Measurements from ENCODE around the gene COPRS. TPM values are rescaled to one million over a fixed set of nuclear protein-coding genes. Genes with fewer than 3 reads are reported as not detected.

Gene COPRS
- total and polyA plus RNA-seq, 2 of the 4 experiments (the other 2 are of a cell fraction), result 95.3 to 123 TPM

GRCh38 chr17:31824766-31825360 is 34.2 kb downstream of the COPRS start (continued):
- no peak for TF ChIP-seq FOS (IDR thresholded peaks at IDR 0.05; ENCODE audit: low read depth, low read length)

- Histone ChIP-seq H3K56ac (ENCODE audit: extremely low read depth, insufficient read depth, low read length) (no peak overlapping the region), H3K9ac (ENCODE audit: low read depth, low read length) (no peak overlapping the region), H2BK15ac (ENCODE audit: low read depth, low read length) (no peak overlapping the region), H4K5ac (ENCODE audit: low read depth, low read length) (no peak overlapping the region), H4K91ac (ENCODE audit: insufficient read depth, low read depth, low read length) (no peak overlapping the region), H3K79me1 (ENCODE audit: low read depth in 1 of 2, low read length in 2 of 2) (no peaks in the 10 kb centered on the region; a peak in 1 of 4 replicates), H3K36me3 (ENCODE audit: control insufficient read depth, insufficient read depth, low read length) (no peaks in the 10 kb centered on the region), H3K9me3 (ENCODE audit: control insufficient read depth, insufficient read depth, low read length) (no peaks in the 10 kb centered on the region), H3K4me1 (ENCODE audit: control insufficient read depth, insufficient read depth, low read length) (peaks cover 2% of the 10 kb centered on the region), H3K23ac (ENCODE audit: low read depth, low read length) (no peak overlapping the region), H4K8ac (ENCODE audit: low read depth in 2 of 2, low read length in 2 of 2) (no peak overlapping the region), H2AK5ac (ENCODE audit: low read depth, low read length) (no peak overlapping the region), H2BK20ac (ENCODE audit: low read depth, low read length) (no peak overlapping the region), H3K4me3 (ENCODE audit: insufficient read depth, low read depth, low read length) (no peak overlapping the region), H3K18ac (ENCODE audit: low read depth, low read length) (no peak overlapping the region), H3K14ac (replicated peaks; ENCODE audit: low read depth, low read length) (no peak overlapping the region), H2AK9ac (replicated peaks; ENCODE audit: low read depth, low read length, poor library complexity) (no peak overlapping the region), H3K27ac (ENCODE audit: insufficient read depth, low read length) (no peak overlapping the region), H3K4me2 (ENCODE audit: low read depth, low read length) (no peak overlapping the region), H4K20me1 (ENCODE audit: insufficient read depth, low read length) (no peaks in the 10 kb centered on the region), H3K9me1 (ENCODE audit: insufficient read depth, low read length) (peaks cover 13% of the 10 kb centered on the region), H2BK5ac (ENCODE audit: low read depth, low read length, poor library complexity, severe bottlenecking) (no peak overlapping the region), H3K4ac (ENCODE audit: low read depth, low read length) (no peak overlapping the region), H2AFZ (replicated peaks; ENCODE audit: low read length, poor library complexity) (no peak overlapping the region), H2BK120ac (ENCODE audit: low read depth, low read length) (no peak overlapping the region), H3K27me3 (ENCODE audit: control insufficient read depth, insufficient read depth, low read length) (no peaks in the 10 kb centered on the region)
- no peak for ATAC-seq (ENCODE audit: low read depth)
- WGBS, 2 experiments (ENCODE audit: extremely low coverage in 2 of 2, insufficient read length in 1 of 2), result no CpG with 5 or more reads among the region's 3 CpGs
- in situ Hi-C loops (cut with MboI; ENCODE audit: low sequenced_read_pairs), result no loop called here
- TF ChIP-seq MAFK (IDR thresholded peaks at IDR 0.05; ENCODE audit: low read depth, low read length), result peak; percentile 97
- TF ChIP-seq SMC3 (IDR thresholded peaks at IDR 0.05; ENCODE audit: low read depth, low read length), result no peak
- CTCF ChIA-PET, result no interaction called here
- POLR2A ChIA-PET (ENCODE audit: unreplicated experiment), result no interaction called here
- dilution Hi-C loops (cut with HindIII; ENCODE audit: low sequenced_read_pairs, unreplicated experiment), result no loop called here
- DNase-seq, result no peak
- BruUV-seq (replicated peaks), result no TSS peak
- intact Hi-C loops (cut with micrococcal nuclease), result loop anchor here (5.0 kb wide), 1 partner anchor 81 kb away; no protein-coding TSS in a partner anchor
Measured at GRCh38 chr17:31823014-31823413, 36.0 kb downstream of the COPRS start.
